ENCODE measurements around the gene SHCBP1L. TPM values are rescaled to one million over a fixed set of nuclear protein-coding genes. Genes with fewer than 3 reads are reported as not detected.

SHCBP1L gene
- total and polyA plus RNA-seq, 2 donors (not counting 1 experiment from before 2014, with no cell fraction given) = not detected

- Histone ChIP-seq H3K4me3 (ENCODE audit: control extremely low read depth in 1 of 5, extremely low read depth in 1 of 5, insufficient read depth in 1 of 5, low read depth in 2 of 5, low read length in 4 of 5) (no peak overlapping the region), H3K27ac (ENCODE audit: low read length in 2 of 2) (no peak overlapping the region), H3K27me3 (replicated peaks in 1 of 4; ENCODE audit: control extremely low read depth in 1 of 4, control insufficient read depth in 3 of 4, insufficient read depth in 4 of 4, low read length in 3 of 4) (peaks cover 0 to 4% (median 1%) of the 10 kb centered on the region in 4 experiments), H3K36me3 (replicated peaks in 1 of 2; ENCODE audit: control extremely low read depth in 1 of 2, control insufficient read depth in 1 of 2, extremely low read depth in 1 of 2, insufficient read depth in 2 of 2, low read length in 1 of 2) (no peaks in the 10 kb centered on the region), H4K20me1 (ENCODE audit: control insufficient read depth, insufficient read depth, low read length, poor library complexity, severe bottlenecking) (no peaks in the 10 kb centered on the region), H3K79me2 (ENCODE audit: control insufficient read depth, insufficient read depth, low read length) (no peaks in the 10 kb centered on the region), H3K4me1 (ENCODE audit: control insufficient read depth in 2 of 2, insufficient read depth in 2 of 2, low read length in 2 of 2) (no peaks in the 10 kb centered on the region), H3K4me2 (replicated peaks; ENCODE audit: low read depth, low read length, poor library complexity, severe bottlenecking) (no peak overlapping the region), H2AFZ (ENCODE audit: insufficient read depth, low read depth, low read length, poor library complexity, severe bottlenecking) (no peak overlapping the region), H3K9ac (ENCODE audit: low read length) (no peak overlapping the region), H3K9me3 (ENCODE audit: control extremely low read depth in 1 of 3, control insufficient read depth in 2 of 3, insufficient read depth in 1 of 3, low read length in 2 of 3) (peaks cover 0 to 2% (median 0%) of the 10 kb centered on the region in 3 donors)
- H3K4me1 Mint-ChIP-seq = peaks cover 3% of the 10 kb centered on the region
- CTCF ChIA-PET = no interaction called here
- H3K4me3 Mint-ChIP-seq = no peak overlapping the region
- H3K9me3 Mint-ChIP-seq (ENCODE audit: insufficient read depth) = no peaks in the 10 kb centered on the region
- peaks cover 17% of the 10 kb centered on the region for H3K27me3 Mint-ChIP-seq
- 70% methylated on average over 4 of the region's 7 CpGs for WGBS (ENCODE audit: insufficient coverage)
- no peak for ATAC-seq (ENCODE audit: low read depth)
- H3K27ac Mint-ChIP-seq = no peak overlapping the region
- POLR2A ChIA-PET = no interaction called here
- intact Hi-C loops (cut with micrococcal nuclease) = no loop called here
- TF ChIP-seq EZH2 (IDR thresholded peaks at IDR 0.05; ENCODE audit: borderline replicate concordance, insufficient read depth, low read depth, low read length, poor library complexity, severe bottlenecking) (no peak), CTCF (IDR thresholded peaks at IDR 0.05) (no peak)
- no peak for DNase-seq
Observed at GRCh38 chr1:182984138-182984537, 31.2 kb upstream of the SHCBP1L start.

GRCh38 chr1:182978151-182978853 is 25.3 kb upstream of the SHCBP1L start:
- ATAC-seq (ENCODE audit: low read depth) (no peak), DNase-seq (no peak)
- Histone ChIP-seq H3K9ac (ENCODE audit: low read length) (no peak overlapping the region), H3K36me3 (replicated peaks in 1 of 2; ENCODE audit: control extremely low read depth in 1 of 2, control insufficient read depth in 1 of 2, extremely low read depth in 1 of 2, insufficient read depth in 2 of 2, low read length in 1 of 2) (no peaks in the 10 kb centered on the region), H3K4me1 (ENCODE audit: control insufficient read depth in 2 of 2, insufficient read depth in 2 of 2, low read length in 2 of 2) (no peaks in the 10 kb centered on the region), H3K4me2 (replicated peaks; ENCODE audit: low read depth, low read length, poor library complexity, severe bottlenecking) (no peak overlapping the region), H2AFZ (ENCODE audit: insufficient read depth, low read depth, low read length, poor library complexity, severe bottlenecking) (no peak overlapping the region), H3K4me3 (ENCODE audit: control extremely low read depth in 1 of 5, extremely low read depth in 1 of 5, insufficient read depth in 1 of 5, low read depth in 2 of 5, low read length in 4 of 5) (no peak overlapping the region), H3K9me3 (ENCODE audit: control extremely low read depth in 1 of 3, control insufficient read depth in 2 of 3, insufficient read depth in 1 of 3, low read length in 2 of 3) (peaks cover 0 to 2% (median 0%) of the 10 kb centered on the region in 3 donors), H3K27ac (ENCODE audit: low read length in 2 of 2) (no peak overlapping the region), H3K27me3 (replicated peaks in 1 of 4; ENCODE audit: control extremely low read depth in 1 of 4, control insufficient read depth in 3 of 4, insufficient read depth in 4 of 4, low read length in 3 of 4) (no peaks in the 10 kb centered on the region), H3K79me2 (ENCODE audit: control insufficient read depth, insufficient read depth, low read length) (no peaks in the 10 kb centered on the region), H4K20me1 (ENCODE audit: control insufficient read depth, insufficient read depth, low read length, poor library complexity, severe bottlenecking) (no peaks in the 10 kb centered on the region)
- no peak overlapping the region for H3K27ac Mint-ChIP-seq
- intact Hi-C loops (cut with micrococcal nuclease) = no loop called here
- no peak overlapping the region for H3K4me3 Mint-ChIP-seq
- ChIA-PET CTCF (interaction anchor here (1.1 to 1.4 kb wide), 2 partner anchors 15 to 16 kb away, joined by 3 to 7 read pairs; no protein-coding TSS in a partner anchor), POLR2A (no interaction called here)
- no peaks in the 10 kb centered on the region for H3K9me3 Mint-ChIP-seq (ENCODE audit: insufficient read depth)
- no peak for TF ChIP-seq CTCF (IDR thresholded peaks at IDR 0.05)
- no peak for TF ChIP-seq EZH2 (IDR thresholded peaks at IDR 0.05; ENCODE audit: borderline replicate concordance, insufficient read depth, low read depth, low read length, poor library complexity, severe bottlenecking)
- 100% methylated on average over 1 of the region's 6 CpGs for WGBS (ENCODE audit: insufficient coverage)
- H3K4me1 Mint-ChIP-seq = no peaks in the 10 kb centered on the region
- no peaks in the 10 kb centered on the region for H3K27me3 Mint-ChIP-seq

All from B cell (primary cell).